Endodermal cell (in vitro differentiated cells): Measurements from ENCODE around the gene GPRC5B. TPM values are rescaled to one million over a fixed set of nuclear protein-coding genes. Genes with fewer than 3 reads are reported as not detected.
A peak's percentile ranks its signal among the peaks of the same experiment; 100 is the strongest.

Experiments used
- DNase-seq: peaks from one replicate; pipeline ENCODE4 v3.0.0-alpha.2; 2017
- H3K27ac ChIP-seq: 2 replicates; pipeline ENCODE4 v1.5.1; 2013; ENCODE audit warnings: mild to moderate bottlenecking, low read depth, low read length, moderate library complexity
- H3K27me3 ChIP-seq: 2 replicates; pipeline ENCODE4 v1.6.1; 2013; ENCODE audit warnings: mild to moderate bottlenecking, low read length, moderate library complexity; ENCODE audit not compliant: insufficient read depth, control insufficient read depth, poor library complexity, severe bottlenecking
- H3K36me3 ChIP-seq: 2 replicates; pipeline ENCODE4 v1.7.0; 2013; ENCODE audit warnings: mild to moderate bottlenecking, low read length, moderate library complexity; ENCODE audit not compliant: control insufficient read depth, insufficient read depth
- H3K4me1 ChIP-seq: one replicate; pipeline ENCODE4 v1.7.0; 2013; ENCODE audit warnings: low read length; ENCODE audit not compliant: control insufficient read depth, insufficient read depth
- H3K4me3 ChIP-seq: 2 replicates; pipeline ENCODE4 v1.5.1; 2013; ENCODE audit warnings: mild to moderate bottlenecking, low read length, moderate library complexity
- H3K9ac ChIP-seq: 2 replicates; pipeline ENCODE4 v1.6.1; 2013; ENCODE audit warnings: mild to moderate bottlenecking, low read length, moderate library complexity; ENCODE audit not compliant: poor library complexity, severe bottlenecking; ENCODE audit errors: extremely low read depth
- H3K9me3 ChIP-seq: 2 replicates; pipeline ENCODE4 v1.6.1; 2013; ENCODE audit warnings: mild to moderate bottlenecking, low read length, moderate library complexity; ENCODE audit not compliant: control insufficient read depth
- H3K27ac Mint-ChIP-seq: 2 replicates; pipeline ENCODE4 v1.8.0; 2020; ENCODE audit warnings: mixed read lengths
- H3K27me3 Mint-ChIP-seq: 2 replicates; pipeline ENCODE4 v1.8.0; 2021; ENCODE audit warnings: mild to moderate bottlenecking, mixed read lengths; ENCODE audit not compliant: insufficient read depth
- H3K36me3 Mint-ChIP-seq: 2 replicates; pipeline ENCODE4 v1.8.0; 2020; ENCODE audit warnings: low read depth, mixed read lengths
- H3K4me1 Mint-ChIP-seq: 2 replicates; pipeline ENCODE4 v1.8.0; 2020; ENCODE audit warnings: mixed read lengths
- H3K4me3 Mint-ChIP-seq: 2 replicates; pipeline ENCODE4 v1.8.0; 2020; ENCODE audit warnings: mild to moderate bottlenecking, moderate library complexity, mixed read lengths
- H3K9me3 Mint-ChIP-seq: 2 replicates; pipeline ENCODE4 v1.8.0; 2020; ENCODE audit warnings: mild to moderate bottlenecking, mixed read lengths
- WGBS, 2 experiments: methylation state at CpG; one replicate each; pipeline versions ENCODE4 v1.1.5 to v1.1.7; 2013; ENCODE audit warnings: missing lambda C conversion rate in 2 of 2, mixed read lengths in 1 of 2; ENCODE audit not compliant: insufficient coverage in 1 of 2, insufficient read length in 1 of 2; 5-methylcytosine and 5-hydroxymethylcytosine counted together
- total RNA-seq, 2 donors: library from RNA; stranded (reverse); fragmentation: NEBNext Ultra II Directional in 1 of 2; extraction: Animal tissue kit (Norgen Biotek cat#: 25700) in 1 of 2; gene quantifications; 2 replicates in 1 of 2; 3 replicates in 1 of 2; pipeline ENCODE4 v1.2.1, GENCODE V29; 2021
- TF ChIP-seq, protein P1 (sequence below): fragments of 200-600 bp; sonication (generic); conservative IDR thresholded peaks from 2 replicates; pipeline ENCODE4 v1.5.0; 2021; ENCODE audit warnings: antibody characterized with exemption, mild to moderate bottlenecking

Gene GPRC5B
- total RNA-seq, 2 donors from 2014 or later = 39.5 to 49.1 TPM

DNA sequence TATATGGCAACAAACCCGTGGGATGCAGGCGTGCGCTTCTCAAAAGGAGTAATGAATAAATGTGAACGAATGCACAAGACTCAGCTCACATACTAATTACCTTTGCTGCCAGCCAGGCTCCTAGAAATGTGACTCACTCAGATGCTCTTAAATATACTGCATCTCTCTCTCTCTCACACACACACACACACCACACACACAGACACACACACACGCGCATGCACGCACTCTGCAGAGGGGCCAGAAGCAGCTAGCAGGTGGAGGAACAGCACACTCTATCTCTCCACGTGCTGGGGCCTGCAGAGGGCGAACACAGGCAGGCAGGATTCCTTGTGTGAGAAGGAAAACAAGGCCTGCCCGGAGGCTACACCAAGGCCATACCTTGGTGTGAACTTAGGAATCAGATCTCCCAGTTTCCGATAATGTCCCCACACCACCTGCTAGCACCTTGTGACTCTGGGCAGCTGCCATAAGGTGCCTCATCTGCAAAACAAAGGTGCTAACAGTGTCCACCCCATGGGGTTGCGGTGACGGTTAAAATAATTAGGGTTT is 5.3 kb downstream of the GPRC5B start:
- peaks cover 26% of the 10 kb centered on the region for H3K36me3 Mint-ChIP-seq
- Histone ChIP-seq H3K4me1 (peaks cover 12% of the 10 kb centered on the region), H3K9me3 (no peaks in the 10 kb centered on the region), H3K36me3 (peaks cover 20% of the 10 kb centered on the region), H3K27ac (no peak overlapping the region), H3K4me3 (no peak overlapping the region), H3K9ac (no peak overlapping the region), H3K27me3 (no peaks in the 10 kb centered on the region)
- H3K9me3 Mint-ChIP-seq = no peaks in the 10 kb centered on the region
- no peaks in the 10 kb centered on the region for H3K27me3 Mint-ChIP-seq
- peak; percentile 79 for DNase-seq
- WGBS, 2 experiments = 77 to 100% methylated on average over 4 to 13 of the region's 13 CpGs
- H3K27ac Mint-ChIP-seq = peak overlapping the region; percentile 91
- no peak overlapping the region for H3K4me3 Mint-ChIP-seq
- H3K4me1 Mint-ChIP-seq = peaks cover 35% of the 10 kb centered on the region
- TF ChIP-seq, protein P1, sequence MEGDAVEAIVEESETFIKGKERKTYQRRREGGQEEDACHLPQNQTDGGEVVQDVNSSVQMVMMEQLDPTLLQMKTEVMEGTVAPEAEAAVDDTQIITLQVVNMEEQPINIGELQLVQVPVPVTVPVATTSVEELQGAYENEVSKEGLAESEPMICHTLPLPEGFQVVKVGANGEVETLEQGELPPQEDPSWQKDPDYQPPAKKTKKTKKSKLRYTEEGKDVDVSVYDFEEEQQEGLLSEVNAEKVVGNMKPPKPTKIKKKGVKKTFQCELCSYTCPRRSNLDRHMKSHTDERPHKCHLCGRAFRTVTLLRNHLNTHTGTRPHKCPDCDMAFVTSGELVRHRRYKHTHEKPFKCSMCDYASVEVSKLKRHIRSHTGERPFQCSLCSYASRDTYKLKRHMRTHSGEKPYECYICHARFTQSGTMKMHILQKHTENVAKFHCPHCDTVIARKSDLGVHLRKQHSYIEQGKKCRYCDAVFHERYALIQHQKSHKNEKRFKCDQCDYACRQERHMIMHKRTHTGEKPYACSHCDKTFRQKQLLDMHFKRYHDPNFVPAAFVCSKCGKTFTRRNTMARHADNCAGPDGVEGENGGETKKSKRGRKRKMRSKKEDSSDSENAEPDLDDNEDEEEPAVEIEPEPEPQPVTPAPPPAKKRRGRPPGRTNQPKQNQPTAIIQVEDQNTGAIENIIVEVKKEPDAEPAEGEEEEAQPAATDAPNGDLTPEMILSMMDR = peak; percentile 42

DNA sequence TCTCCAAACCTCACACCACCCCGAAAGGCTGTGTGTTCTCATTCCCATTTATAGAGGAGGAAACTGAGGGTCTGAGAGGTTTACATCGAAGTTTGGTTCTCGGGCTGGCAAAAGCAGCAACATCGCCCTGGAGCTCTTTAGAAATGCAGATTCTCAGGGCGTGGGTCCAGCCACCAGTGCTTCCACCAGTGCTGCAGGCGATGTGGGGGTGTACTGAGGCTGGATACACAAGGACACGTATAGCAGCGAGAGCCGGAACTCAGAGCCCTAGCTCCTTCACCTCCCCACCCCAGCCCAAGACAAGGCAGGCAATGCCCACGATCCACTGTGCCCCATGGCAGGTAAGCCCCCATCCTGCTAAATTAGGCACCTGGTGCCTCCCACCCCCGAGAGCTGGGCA is 5.9 kb downstream of the GPRC5B start:
- 91 to 95% methylated on average over 9 to 11 of the region's 11 CpGs for WGBS, 2 experiments
- peaks cover 12% of the 10 kb centered on the region for H3K4me1 ChIP-seq
- H3K27ac Mint-ChIP-seq = peak overlapping the region; percentile 91

DNA sequence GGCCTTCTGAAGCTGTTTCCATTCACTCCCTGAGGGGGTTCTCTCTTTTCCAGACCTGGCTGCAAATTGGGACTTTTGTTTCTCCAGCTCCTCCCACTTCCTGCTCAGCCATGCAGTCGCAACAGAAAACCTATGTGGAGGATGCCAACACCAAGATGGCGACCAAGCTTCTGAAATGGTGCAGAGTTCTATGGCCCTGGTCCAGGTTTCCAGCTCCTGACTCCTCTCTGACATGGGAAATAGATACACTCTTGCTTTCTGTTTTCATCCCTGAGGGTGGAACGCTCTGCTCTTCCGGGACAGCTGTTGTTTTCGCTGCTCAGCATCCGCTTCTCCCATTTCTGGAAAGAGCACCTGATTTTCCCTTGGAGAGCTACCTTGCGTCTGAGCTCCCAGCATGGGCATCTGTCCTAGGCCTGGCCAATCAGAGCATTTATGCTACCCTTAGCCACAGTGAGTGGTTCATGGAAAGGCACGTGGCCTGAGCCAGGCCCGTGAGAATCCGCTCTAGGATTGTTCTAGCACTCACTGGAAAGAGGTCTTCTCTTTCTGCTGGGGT is 8.1 kb downstream of the GPRC5B start:
- no peaks in the 10 kb centered on the region for H3K27me3 ChIP-seq
- DNase-seq = peak; percentile 63
- H3K27ac ChIP-seq = no peak overlapping the region
- H3K9me3 ChIP-seq = no peaks in the 10 kb centered on the region
- peaks cover 26% of the 10 kb centered on the region for H3K36me3 ChIP-seq
- no peak overlapping the region for H3K4me3 Mint-ChIP-seq
- peaks cover 34% of the 10 kb centered on the region for H3K36me3 Mint-ChIP-seq
- H3K27me3 Mint-ChIP-seq = no peaks in the 10 kb centered on the region
- H3K4me1 Mint-ChIP-seq = peaks cover 20% of the 10 kb centered on the region
- 83 to 88% methylated on average over 6 to 10 of the region's 10 CpGs for WGBS, 2 experiments
- H3K4me1 ChIP-seq = peaks cover 4% of the 10 kb centered on the region
- peak overlapping the region; percentile 30 for H3K27ac Mint-ChIP-seq
- H3K9ac ChIP-seq = no peak overlapping the region
- H3K9me3 Mint-ChIP-seq = no peaks in the 10 kb centered on the region
- no peak overlapping the region for H3K4me3 ChIP-seq
- TF ChIP-seq, protein P1 = no peak

More for the DNA sequence above, 5.9 kb downstream of the GPRC5B start:
- Histone ChIP-seq H3K27ac (no peak overlapping the region), H3K27me3 (no peaks in the 10 kb centered on the region), H3K9ac (no peak overlapping the region), H3K4me3 (no peak overlapping the region), H3K9me3 (no peaks in the 10 kb centered on the region), H3K36me3 (peaks cover 20% of the 10 kb centered on the region)
- Mint-ChIP-seq H3K4me1 (peaks cover 35% of the 10 kb centered on the region), H3K4me3 (no peak overlapping the region), H3K9me3 (no peaks in the 10 kb centered on the region), H3K27me3 (no peaks in the 10 kb centered on the region), H3K36me3 (peaks cover 26% of the 10 kb centered on the region)
- DNase-seq = no peak
- TF ChIP-seq, protein P1 = no peak
